ENCODE data around the gene KCNC3. TPM values are rescaled to one million over a fixed set of nuclear protein-coding genes. Genes with fewer than 3 reads are reported as not detected.

The KCNC3 gene
- total RNA-seq, 1 donor from 2014 or later: 9.3 TPM

DNA sequence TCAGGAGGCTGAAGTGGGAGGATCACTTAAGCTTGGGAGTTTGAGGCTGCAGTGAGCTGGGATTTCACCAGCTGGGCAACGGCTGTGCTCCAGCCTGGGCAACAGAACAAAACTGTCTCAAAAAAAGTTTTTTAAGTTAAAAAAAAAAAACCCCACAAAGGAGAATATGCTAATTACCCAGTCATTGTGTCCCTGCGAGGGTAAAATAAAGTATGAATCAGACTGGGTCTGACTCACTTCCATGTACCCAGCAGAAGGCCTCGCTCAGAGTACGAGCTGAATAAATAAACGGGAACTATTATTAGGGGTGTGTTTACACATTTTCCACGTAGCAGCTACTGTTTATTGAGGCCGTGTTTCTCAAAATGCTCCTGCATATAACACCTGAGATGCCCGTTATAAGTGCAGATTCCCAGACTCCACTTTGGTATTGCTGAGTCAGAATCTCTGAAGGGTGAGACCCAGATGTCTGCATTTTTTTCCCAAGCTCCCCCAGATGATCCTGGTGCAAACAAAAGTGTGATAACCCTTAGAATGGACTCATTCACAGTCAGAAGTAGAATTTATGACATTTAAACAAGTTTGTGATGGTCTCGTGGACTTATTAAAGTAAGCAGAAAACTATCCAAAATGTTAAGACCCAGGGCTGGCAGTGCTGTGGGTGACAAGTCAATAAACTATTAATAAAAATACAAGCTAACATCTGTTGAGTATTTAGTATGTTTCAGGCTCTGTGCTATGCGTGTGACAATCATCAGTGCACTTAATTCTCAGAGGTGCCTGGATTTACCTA, 28.2 kb downstream of the KCNC3 start:
- H3K27me3 Mint-ChIP-seq (ENCODE audit: low read depth): peaks cover 6% of the 10 kb centered on the region
- H3K9me3 Mint-ChIP-seq (ENCODE audit: low read depth): no peaks in the 10 kb centered on the region
- peaks cover 1% of the 10 kb centered on the region for H3K36me3 Mint-ChIP-seq (ENCODE audit: low read depth)
- TF ChIP-seq, protein P1, sequence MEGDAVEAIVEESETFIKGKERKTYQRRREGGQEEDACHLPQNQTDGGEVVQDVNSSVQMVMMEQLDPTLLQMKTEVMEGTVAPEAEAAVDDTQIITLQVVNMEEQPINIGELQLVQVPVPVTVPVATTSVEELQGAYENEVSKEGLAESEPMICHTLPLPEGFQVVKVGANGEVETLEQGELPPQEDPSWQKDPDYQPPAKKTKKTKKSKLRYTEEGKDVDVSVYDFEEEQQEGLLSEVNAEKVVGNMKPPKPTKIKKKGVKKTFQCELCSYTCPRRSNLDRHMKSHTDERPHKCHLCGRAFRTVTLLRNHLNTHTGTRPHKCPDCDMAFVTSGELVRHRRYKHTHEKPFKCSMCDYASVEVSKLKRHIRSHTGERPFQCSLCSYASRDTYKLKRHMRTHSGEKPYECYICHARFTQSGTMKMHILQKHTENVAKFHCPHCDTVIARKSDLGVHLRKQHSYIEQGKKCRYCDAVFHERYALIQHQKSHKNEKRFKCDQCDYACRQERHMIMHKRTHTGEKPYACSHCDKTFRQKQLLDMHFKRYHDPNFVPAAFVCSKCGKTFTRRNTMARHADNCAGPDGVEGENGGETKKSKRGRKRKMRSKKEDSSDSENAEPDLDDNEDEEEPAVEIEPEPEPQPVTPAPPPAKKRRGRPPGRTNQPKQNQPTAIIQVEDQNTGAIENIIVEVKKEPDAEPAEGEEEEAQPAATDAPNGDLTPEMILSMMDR (IDR thresholded peaks at IDR 0.05): no peak
- H3K27ac Mint-ChIP-seq (ENCODE audit: unreplicated experiment): peak overlapping the region; percentile 66
- no peak overlapping the region for H3K4me3 Mint-ChIP-seq (ENCODE audit: unreplicated experiment)
- peaks cover 10% of the 10 kb centered on the region for H3K4me1 Mint-ChIP-seq (ENCODE audit: low read depth)
- DNase-seq (ENCODE audit: low spot score): no peak

DNA sequence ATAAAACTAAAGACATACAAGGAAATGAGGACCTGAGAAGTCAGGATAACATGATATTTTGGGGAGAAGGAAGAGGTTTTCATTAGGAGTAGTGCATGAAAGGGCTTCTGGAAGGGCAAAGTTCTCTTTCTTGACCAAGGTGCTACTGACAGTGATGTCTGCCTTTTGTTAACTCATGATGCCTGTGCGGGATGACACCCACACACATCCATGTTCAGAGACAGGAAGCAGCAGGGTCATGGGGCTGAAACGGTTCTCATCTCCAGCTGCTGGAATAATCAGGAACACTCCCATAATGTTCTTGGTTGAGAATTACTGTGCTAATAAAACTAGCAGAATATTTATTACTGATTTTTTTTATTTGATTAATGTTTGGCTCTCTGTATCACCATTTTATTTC, 29.1 kb downstream of the KCNC3 start:
- H3K4me1 Mint-ChIP-seq (ENCODE audit: low read depth): peaks cover 10% of the 10 kb centered on the region
- TF ChIP-seq, protein P1 (IDR thresholded peaks at IDR 0.05): no peak
- H3K4me3 Mint-ChIP-seq (ENCODE audit: unreplicated experiment): no peak overlapping the region
- peaks cover 1% of the 10 kb centered on the region for H3K36me3 Mint-ChIP-seq (ENCODE audit: low read depth)
- H3K27ac Mint-ChIP-seq (ENCODE audit: unreplicated experiment): no peak overlapping the region
- peaks cover 5% of the 10 kb centered on the region for H3K27me3 Mint-ChIP-seq (ENCODE audit: low read depth)
- no peak for DNase-seq (ENCODE audit: low spot score)
- H3K9me3 Mint-ChIP-seq (ENCODE audit: low read depth): no peaks in the 10 kb centered on the region

DNA sequence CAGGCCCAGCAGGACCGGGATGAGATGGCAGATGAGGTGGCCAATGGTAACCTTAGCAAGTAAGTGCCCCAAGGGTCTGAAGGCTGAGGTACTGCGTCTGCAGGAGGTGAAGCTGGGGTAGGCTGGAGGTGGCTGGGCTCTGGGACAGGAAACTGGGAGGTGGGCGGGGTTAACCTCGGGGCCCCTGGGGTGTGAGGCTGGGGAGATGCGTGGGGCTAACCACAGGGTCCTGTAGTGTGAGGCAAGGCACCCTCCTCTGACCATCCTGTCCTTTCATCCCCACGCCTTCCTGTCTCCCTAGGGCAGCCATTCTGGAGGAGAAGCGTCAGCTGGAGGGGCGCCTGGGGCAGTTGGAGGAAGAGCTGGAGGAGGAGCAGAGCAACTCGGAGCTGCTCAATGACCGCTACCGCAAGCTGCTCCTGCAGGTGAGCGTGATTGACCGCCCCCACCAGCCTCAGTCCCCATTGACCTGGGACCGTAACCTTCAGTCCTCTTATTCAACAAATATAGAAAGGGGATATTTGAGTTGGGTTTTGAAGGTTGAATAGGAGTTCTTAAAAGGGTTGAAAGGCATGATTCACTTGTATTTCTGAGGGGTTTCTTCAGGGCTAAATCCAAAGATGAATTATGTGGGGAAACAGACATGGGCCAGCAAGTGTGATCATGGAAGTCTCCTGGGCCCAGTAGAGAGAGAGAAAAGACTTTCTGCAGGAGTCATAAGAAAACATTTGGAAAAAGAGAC, 35.7 kb downstream of the KCNC3 start:
- peaks cover 5% of the 10 kb centered on the region for H3K9me3 Mint-ChIP-seq (ENCODE audit: low read depth)
- H3K4me1 Mint-ChIP-seq (ENCODE audit: low read depth): no peaks in the 10 kb centered on the region
- TF ChIP-seq, protein P1 (IDR thresholded peaks at IDR 0.05): no peak
- no peak overlapping the region for H3K27ac Mint-ChIP-seq (ENCODE audit: unreplicated experiment)
- no peaks in the 10 kb centered on the region for H3K27me3 Mint-ChIP-seq (ENCODE audit: low read depth)
- no peak for DNase-seq (ENCODE audit: low spot score)
- H3K36me3 Mint-ChIP-seq (ENCODE audit: low read depth): peaks cover 10% of the 10 kb centered on the region
- no peak overlapping the region for H3K4me3 Mint-ChIP-seq (ENCODE audit: unreplicated experiment)

DNA sequence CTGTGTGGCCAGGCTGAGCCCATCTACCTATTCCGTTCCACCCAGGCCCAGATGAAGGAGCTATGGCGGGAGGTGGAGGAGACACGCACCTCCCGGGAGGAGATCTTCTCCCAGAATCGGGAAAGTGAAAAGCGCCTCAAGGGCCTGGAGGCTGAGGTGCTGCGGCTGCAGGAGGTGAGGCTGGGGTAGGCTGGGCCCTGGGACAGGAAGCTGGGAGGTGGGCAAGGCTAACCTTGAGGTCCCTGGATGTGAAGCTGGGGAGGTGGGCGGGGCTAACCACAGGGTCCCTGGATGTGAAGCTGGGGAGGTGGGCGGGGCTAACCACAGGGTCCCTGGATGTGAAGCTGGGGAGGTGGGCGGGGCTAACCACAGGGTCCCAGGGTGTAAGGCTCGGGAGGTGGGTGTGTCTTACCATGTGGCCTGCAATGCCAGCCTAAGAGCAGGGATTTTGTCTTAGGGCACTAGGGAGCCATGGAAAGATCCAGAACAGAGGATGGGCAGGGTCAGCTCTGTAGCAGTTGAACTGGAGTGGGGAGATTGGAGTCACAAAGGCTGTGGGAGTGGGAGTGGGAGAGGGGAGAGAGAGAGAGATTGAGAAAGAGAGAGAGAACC, 36.9 kb downstream of the KCNC3 start:
- H3K4me3 Mint-ChIP-seq (ENCODE audit: unreplicated experiment): no peak overlapping the region
- H3K9me3 Mint-ChIP-seq (ENCODE audit: low read depth): peaks cover 14% of the 10 kb centered on the region
- H3K27ac Mint-ChIP-seq (ENCODE audit: unreplicated experiment): no peak overlapping the region
- no peaks in the 10 kb centered on the region for H3K27me3 Mint-ChIP-seq (ENCODE audit: low read depth)
- TF ChIP-seq, protein P1 (IDR thresholded peaks at IDR 0.05): no peak
- peaks cover 16% of the 10 kb centered on the region for H3K36me3 Mint-ChIP-seq (ENCODE audit: low read depth)
- DNase-seq (ENCODE audit: low spot score): no peak
- no peaks in the 10 kb centered on the region for H3K4me1 Mint-ChIP-seq (ENCODE audit: low read depth)

DNA sequence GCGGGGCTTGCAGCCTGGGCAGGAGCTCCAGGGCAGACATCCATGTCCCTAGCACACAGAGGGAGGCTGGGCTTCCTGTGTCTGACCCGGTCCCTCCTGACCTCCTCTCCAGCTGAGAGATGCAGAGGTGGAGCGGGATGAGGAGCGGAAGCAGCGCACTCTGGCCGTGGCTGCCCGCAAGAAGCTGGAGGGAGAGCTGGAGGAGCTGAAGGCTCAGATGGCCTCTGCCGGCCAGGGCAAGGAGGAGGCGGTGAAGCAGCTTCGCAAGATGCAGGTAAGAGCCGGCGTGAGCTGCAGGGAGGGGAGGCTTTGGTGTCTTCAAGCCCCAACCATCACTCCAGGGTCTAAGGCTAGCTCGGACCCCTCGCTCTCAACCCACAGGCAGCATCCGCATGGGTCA, 38.4 kb downstream of the KCNC3 start:
- no peak for DNase-seq (ENCODE audit: low spot score)
- TF ChIP-seq, protein P1 (IDR thresholded peaks at IDR 0.05): no peak
- no peaks in the 10 kb centered on the region for H3K4me1 Mint-ChIP-seq (ENCODE audit: low read depth)
- H3K4me3 Mint-ChIP-seq (ENCODE audit: unreplicated experiment): no peak overlapping the region
- H3K27me3 Mint-ChIP-seq (ENCODE audit: low read depth): no peaks in the 10 kb centered on the region
- peaks cover 17% of the 10 kb centered on the region for H3K9me3 Mint-ChIP-seq (ENCODE audit: low read depth)
- no peak overlapping the region for H3K27ac Mint-ChIP-seq (ENCODE audit: unreplicated experiment)
- peaks cover 19% of the 10 kb centered on the region for H3K36me3 Mint-ChIP-seq (ENCODE audit: low read depth)
